GM12801 (cell line): ENCODE measurements around the gene CNGB1.

Source experiments
- TF ChIP-seq, protein P1 (sequence below): IDR thresholded peaks from one replicate; pipeline ENCODE4 v1.5.1; 2011; ENCODE audit warnings: control low read depth; ENCODE audit not compliant: insufficient read length; ENCODE audit errors: extremely low read depth

The CNGB1 gene

DNA sequence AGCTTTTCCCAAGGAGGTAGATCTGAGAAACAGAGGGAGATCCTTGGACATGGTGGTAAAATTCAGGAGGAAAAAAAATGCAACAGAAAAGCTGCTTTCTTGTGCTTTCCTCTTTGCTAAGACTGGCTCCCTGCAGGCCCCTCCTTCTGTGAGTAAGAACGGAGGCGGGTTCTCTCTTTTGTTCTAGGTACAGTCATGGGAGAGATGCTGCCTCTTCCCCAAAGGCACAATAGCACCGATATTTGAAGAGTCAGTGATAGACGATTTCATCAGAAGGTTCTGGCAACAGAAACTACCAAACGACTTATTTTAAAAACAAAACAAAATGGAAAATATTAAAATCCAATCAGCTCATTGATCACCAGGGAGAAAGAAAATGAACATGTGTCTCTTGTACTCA lies 136.0 kb downstream of the CNGB1 start:
- TF ChIP-seq, protein P1, sequence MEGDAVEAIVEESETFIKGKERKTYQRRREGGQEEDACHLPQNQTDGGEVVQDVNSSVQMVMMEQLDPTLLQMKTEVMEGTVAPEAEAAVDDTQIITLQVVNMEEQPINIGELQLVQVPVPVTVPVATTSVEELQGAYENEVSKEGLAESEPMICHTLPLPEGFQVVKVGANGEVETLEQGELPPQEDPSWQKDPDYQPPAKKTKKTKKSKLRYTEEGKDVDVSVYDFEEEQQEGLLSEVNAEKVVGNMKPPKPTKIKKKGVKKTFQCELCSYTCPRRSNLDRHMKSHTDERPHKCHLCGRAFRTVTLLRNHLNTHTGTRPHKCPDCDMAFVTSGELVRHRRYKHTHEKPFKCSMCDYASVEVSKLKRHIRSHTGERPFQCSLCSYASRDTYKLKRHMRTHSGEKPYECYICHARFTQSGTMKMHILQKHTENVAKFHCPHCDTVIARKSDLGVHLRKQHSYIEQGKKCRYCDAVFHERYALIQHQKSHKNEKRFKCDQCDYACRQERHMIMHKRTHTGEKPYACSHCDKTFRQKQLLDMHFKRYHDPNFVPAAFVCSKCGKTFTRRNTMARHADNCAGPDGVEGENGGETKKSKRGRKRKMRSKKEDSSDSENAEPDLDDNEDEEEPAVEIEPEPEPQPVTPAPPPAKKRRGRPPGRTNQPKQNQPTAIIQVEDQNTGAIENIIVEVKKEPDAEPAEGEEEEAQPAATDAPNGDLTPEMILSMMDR = no peak
